OCI-LY1 (cell line): ENCODE measurements around the gene GNAQ.

ENCODE experiments used
- H2AFZ ChIP-seq: fragments of 200-600 bp; sonication (generic), shearing (Covaris generic); 2 replicates; pipeline ENCODE4 v1.6.0; 2014; ENCODE audit warnings: antibody characterized with exemption, mild to moderate bottlenecking, low read length
- H3F3A ChIP-seq: fragments of 200-600 bp; sonication (generic), shearing (Covaris generic); 2 replicates; pipeline ENCODE4 v1.6.0; 2014; ENCODE audit warnings: mild to moderate bottlenecking, antibody characterized with exemption, low read length, moderate library complexity; ENCODE audit not compliant: insufficient read depth
- H3K27ac ChIP-seq: fragments of 200-600 bp; sonication (generic); 2 replicates; pipeline ENCODE4 v1.5.1; 2014; ENCODE audit warnings: low read length, mixed run types, mild to moderate bottlenecking, low read depth; ENCODE audit not compliant: poor library complexity, severe bottlenecking
- H3K27me3 ChIP-seq: fragments of 200-600 bp; sonication (generic); 2 replicates; pipeline ENCODE4 v1.6.0; 2014; ENCODE audit warnings: antibody characterized with exemption, mild to moderate bottlenecking, low read length, moderate library complexity; ENCODE audit not compliant: insufficient read depth
- H3K36me3 ChIP-seq: fragments of 200-600 bp; sonication (generic); 2 replicates; pipeline ENCODE4 v1.6.1; 2014; ENCODE audit warnings: mild to moderate bottlenecking, antibody characterized with exemption, low read length, moderate library complexity, mixed read lengths; ENCODE audit not compliant: insufficient read depth
- H3K4me1 ChIP-seq: fragments of 200-600 bp; sonication (generic); 2 replicates; pipeline ENCODE4 v1.5.1; 2014; ENCODE audit warnings: mild to moderate bottlenecking, low read length, moderate library complexity; ENCODE audit not compliant: insufficient read depth, severe bottlenecking
- H3K4me2 ChIP-seq: fragments of 200-600 bp; sonication (generic), shearing (Covaris generic); 2 replicates; pipeline ENCODE4 v1.6.1; 2014; ENCODE audit warnings: low read length
- H3K4me3 ChIP-seq: fragments of 200-600 bp; sonication (generic); 2 replicates; pipeline ENCODE4 v1.5.1; 2014; ENCODE audit warnings: low read length, low read depth, mild to moderate bottlenecking, mixed read lengths; ENCODE audit not compliant: poor library complexity, severe bottlenecking
- H3K79me2 ChIP-seq: fragments of 200-600 bp; shearing (Covaris generic); 2 replicates; pipeline ENCODE4 v1.6.1; 2016; ENCODE audit warnings: mixed run types, low read length, mixed read lengths; ENCODE audit not compliant: insufficient read depth
- H3K9ac ChIP-seq: fragments of 200-600 bp; sonication (generic), shearing (Covaris generic); 2 replicates; pipeline ENCODE4 v1.6.1; 2014; ENCODE audit warnings: mild to moderate bottlenecking, low read length, mixed read lengths
- H3K9me2 ChIP-seq: fragments of 200-600 bp; sonication (generic), shearing (Covaris generic); 2 replicates; pipeline ENCODE4 v1.6.1; 2014; ENCODE audit warnings: low read depth, mild to moderate bottlenecking, low read length, mixed read lengths
- H3K9me3 ChIP-seq: fragments of 200-600 bp; shearing (Covaris generic); 2 replicates; pipeline ENCODE4 v1.6.1; 2014; ENCODE audit warnings: low read length, mixed read lengths
- H4K20me1 ChIP-seq: fragments of 200-600 bp; sonication (generic), shearing (Covaris generic); 2 replicates; pipeline ENCODE4 v1.6.0; 2016; ENCODE audit warnings: mild to moderate bottlenecking, low read length; ENCODE audit not compliant: insufficient read depth
- CTCF ChIP-seq: fragments of 200-600 bp; sonication (generic), shearing (Covaris generic); IDR thresholded peaks from 2 replicates; pipeline ENCODE4 v1.5.1; 2017; ENCODE audit warnings: mild to moderate bottlenecking, antibody characterized with exemption, low read length, moderate library complexity, mixed read lengths
- EZH2 ChIP-seq: fragments of 200-600 bp; sonication (generic), shearing (Covaris generic); IDR thresholded peaks from 2 replicates; pipeline ENCODE4 v1.8.0; 2017; ENCODE audit warnings: borderline replicate concordance, mixed run types, mild to moderate bottlenecking, antibody characterized with exemption, low read length, moderate library complexity, mixed read lengths

Gene GNAQ

GRCh38 chr9:78017190-78017693 is 14.4 kb downstream of the GNAQ start:
- no peaks in the 10 kb centered on the region for H3K36me3 ChIP-seq
- no peak for TF ChIP-seq CTCF
- no peak for TF ChIP-seq EZH2
- no peaks in the 10 kb centered on the region for H3K9me2 ChIP-seq
- no peak overlapping the region for H3K4me2 ChIP-seq
- no peaks in the 10 kb centered on the region for H3F3A ChIP-seq
- no peaks in the 10 kb centered on the region for H4K20me1 ChIP-seq
- H3K4me3 ChIP-seq, result no peak overlapping the region
- no peak overlapping the region for H3K27ac ChIP-seq
- H2AFZ ChIP-seq, result no peak overlapping the region
- no peak overlapping the region for H3K9ac ChIP-seq
- H3K79me2 ChIP-seq, result no peaks in the 10 kb centered on the region
- H3K9me3 ChIP-seq, result no peaks in the 10 kb centered on the region
- no peaks in the 10 kb centered on the region for H3K4me1 ChIP-seq
- no peaks in the 10 kb centered on the region for H3K27me3 ChIP-seq

GRCh38 chr9:78015241-78015640 is 16.4 kb downstream of the GNAQ start:
- no peak overlapping the region for H2AFZ ChIP-seq
- H3K27ac ChIP-seq, result no peak overlapping the region
- H3K79me2 ChIP-seq, result no peaks in the 10 kb centered on the region
- TF ChIP-seq EZH2 (no peak), CTCF (no peak)
- H3K4me1 ChIP-seq, result no peaks in the 10 kb centered on the region
- H3F3A ChIP-seq, result no peaks in the 10 kb centered on the region
- no peak overlapping the region for H3K4me2 ChIP-seq
- H3K9ac ChIP-seq, result no peak overlapping the region
- no peak overlapping the region for H3K4me3 ChIP-seq
- H3K9me2 ChIP-seq, result no peaks in the 10 kb centered on the region
- H3K27me3 ChIP-seq, result no peaks in the 10 kb centered on the region
- H3K9me3 ChIP-seq, result no peaks in the 10 kb centered on the region
- H3K36me3 ChIP-seq, result no peaks in the 10 kb centered on the region
- no peaks in the 10 kb centered on the region for H4K20me1 ChIP-seq

- Histone ChIP-seq H3K4me1 (no peaks in the 10 kb centered on the region), H3K79me2 (no peaks in the 10 kb centered on the region), H2AFZ (no peak overlapping the region), H3K9me2 (no peaks in the 10 kb centered on the region), H3K4me3 (no peak overlapping the region), H3K9me3 (no peaks in the 10 kb centered on the region), H4K20me1 (no peaks in the 10 kb centered on the region), H3K4me2 (no peak overlapping the region), H3K27me3 (no peaks in the 10 kb centered on the region), H3F3A (no peaks in the 10 kb centered on the region), H3K27ac (no peak overlapping the region), H3K36me3 (no peaks in the 10 kb centered on the region), H3K9ac (no peak overlapping the region)
- no peak for TF ChIP-seq CTCF
- TF ChIP-seq EZH2, result no peak
Measured at GRCh38 chr9:78014776-78015175, 16.8 kb downstream of the GNAQ start.
